Panc1 (cell line): ENCODE results near the gene KLHDC8A. TPM values are rescaled to one million over a fixed set of nuclear protein-coding genes. Genes with fewer than 3 reads are reported as not detected.

Source experiments
- ATAC-seq: fragments of 200-7000 bp; cut with Tn5 transposase; 2 replicates; pipeline ENCODE4 v1.9.1; 2020; ENCODE audit warnings: mild to moderate bottlenecking, moderate library complexity
- BruUV-seq: library from RNA; stranded (reverse); fragments of 400-500 nt; replicated peaks from 2 replicates; lab custom pipeline; 2021; lab: Mats Ljungman, UMichigan
- CTCF ChIA-PET: fragments of 300-600 bp; sonication (Branson Sonifier 250); formaldehyde crosslinking; loops from one replicate; lab custom pipeline; 2022; ENCODE audit warnings: antibody characterized with exemption; lab: Charles Lee
- POLR2A ChIA-PET: fragments of 300-600 bp; sonication (Branson Sonifier 250); formaldehyde crosslinking; loops from one replicate; lab custom pipeline; 2022; ENCODE audit warnings: antibody characterized with exemption; lab: Charles Lee
- DNase-seq: peaks from one replicate; pipeline ENCODE4 v3.0.0-alpha.2; 2010; ENCODE audit warnings: low read depth, low spot score
- H3K27ac ChIP-seq: 2 replicates; pipeline ENCODE4 v1.5.1; 2011; ENCODE audit warnings: mild to moderate bottlenecking, low read length, inconsistent platforms
- H3K27me3 ChIP-seq: fragments of 200-500 bp; sonication (Bioruptor generic); 2 replicates; pipeline ENCODE4 v1.6.0; 2014; ENCODE audit warnings: low read length, inconsistent platforms; ENCODE audit not compliant: control insufficient read depth, insufficient read depth
- H3K36me3 ChIP-seq: fragments of 200-500 bp; sonication (Bioruptor generic); 2 replicates; pipeline ENCODE4 v1.5.1; 2014; ENCODE audit warnings: inconsistent platforms, mild to moderate bottlenecking, low read length, moderate library complexity; ENCODE audit not compliant: control insufficient read depth, insufficient read depth
- H3K4me1 ChIP-seq: 2 replicates; pipeline ENCODE4 v1.5.1; 2011; ENCODE audit warnings: inconsistent platforms, mild to moderate bottlenecking, low read length, moderate library complexity; ENCODE audit not compliant: control insufficient read depth, insufficient read depth
- H3K4me3 ChIP-seq, 2 experiments: 2 replicates each; pipeline ENCODE4 v1.5.1; 2011 to 2012; ENCODE audit warnings: low read depth in 2 of 2, low read length in 2 of 2, mild to moderate bottlenecking in 2 of 2, inconsistent platforms in 1 of 2, moderate library complexity in 1 of 2
- H3K9me3 ChIP-seq: fragments of 200-500 bp; sonication (Bioruptor generic); 2 replicates; pipeline ENCODE4 v1.5.1; 2014; ENCODE audit warnings: low read depth, mild to moderate bottlenecking, inconsistent platforms, low read length, moderate library complexity; ENCODE audit not compliant: control insufficient read depth, insufficient read depth
- CTCF ChIP-seq: fragments of 450-650 bp; IDR thresholded peaks from 2 replicates; pipeline ENCODE4 v1.5.1; 2017; ENCODE audit warnings: mild to moderate bottlenecking
- POLR2AphosphoS5 ChIP-seq: IDR thresholded peaks from 2 replicates; pipeline ENCODE4 v1.6.1; 2012; ENCODE audit warnings: mild to moderate bottlenecking, low read depth, low read length, moderate library complexity
- SIN3A ChIP-seq: IDR thresholded peaks from 2 replicates; pipeline ENCODE4 v1.6.1; 2012; ENCODE audit warnings: low read depth, mild to moderate bottlenecking, low read length, moderate library complexity, borderline replicate concordance; ENCODE audit not compliant: insufficient read depth
- TCF7L2 ChIP-seq: IDR thresholded peaks from 2 replicates; pipeline ENCODE4 v1.6.1; 2011; ENCODE audit warnings: mild to moderate bottlenecking, low read depth, low read length, inconsistent platforms
- in situ Hi-C: cut with HindIII; loops from 2 replicates; pipeline ENCODE4 v1.10.0; 2016; ENCODE audit warnings: low sequenced_read_pairs, low pct_unique_long_range_greater_than_20kb
- intact Hi-C: fragments of 100-400 bp; cut with micrococcal nuclease; formaldehyde crosslinking; loops from one replicate; pipeline ENCODE4 v1.10.0; 2022; ENCODE audit not compliant: unreplicated experiment
- total RNA-seq: library from RNA; stranded (reverse); gene quantifications from one replicate; pipeline ENCODE4 v1.2.1, GENCODE V29; 2021; ENCODE audit not compliant: unreplicated experiment
- TF ChIP-seq, protein P1 (sequence below), 2 experiments: IDR thresholded peaks; 2 replicates each; pipeline ENCODE4 v1.6.1; 2011 to 2012; ENCODE audit warnings: low read depth in 2 of 2, control low read depth in 1 of 2, low read length in 1 of 2, mild to moderate bottlenecking in 1 of 2, moderate library complexity in 1 of 2; ENCODE audit not compliant: insufficient read depth in 1 of 2

Gene KLHDC8A
- total RNA-seq, 1 experiment from 2014 or later, result 0.31 TPM

DNA sequence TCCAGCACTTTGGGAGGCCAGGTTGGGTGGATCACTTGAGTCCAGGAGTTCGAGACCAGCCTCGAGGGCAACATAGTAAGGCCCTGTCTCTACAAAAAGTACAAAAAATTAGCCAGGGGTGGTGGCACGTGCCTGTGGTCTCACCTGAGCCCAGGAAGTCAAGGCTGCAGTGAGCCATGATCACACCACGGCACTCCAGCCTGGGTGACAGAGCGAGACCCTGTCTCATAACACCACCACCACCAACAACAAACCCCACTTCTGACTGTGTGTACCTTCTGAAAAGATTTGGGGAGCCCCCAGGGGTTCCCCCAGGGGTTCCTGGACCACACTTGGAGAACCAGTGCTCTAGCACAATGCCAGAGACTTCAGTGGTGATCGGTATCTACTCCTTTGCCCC is 65.1 kb downstream of the KLHDC8A start:
- ChIA-PET POLR2A (no interaction called here), CTCF (no interaction called here)
- BruUV-seq, result no TSS peak
- H3K27me3 ChIP-seq, result no peaks in the 10 kb centered on the region
- no peak for TF ChIP-seq POLR2AphosphoS5
- TF ChIP-seq, protein P1, sequence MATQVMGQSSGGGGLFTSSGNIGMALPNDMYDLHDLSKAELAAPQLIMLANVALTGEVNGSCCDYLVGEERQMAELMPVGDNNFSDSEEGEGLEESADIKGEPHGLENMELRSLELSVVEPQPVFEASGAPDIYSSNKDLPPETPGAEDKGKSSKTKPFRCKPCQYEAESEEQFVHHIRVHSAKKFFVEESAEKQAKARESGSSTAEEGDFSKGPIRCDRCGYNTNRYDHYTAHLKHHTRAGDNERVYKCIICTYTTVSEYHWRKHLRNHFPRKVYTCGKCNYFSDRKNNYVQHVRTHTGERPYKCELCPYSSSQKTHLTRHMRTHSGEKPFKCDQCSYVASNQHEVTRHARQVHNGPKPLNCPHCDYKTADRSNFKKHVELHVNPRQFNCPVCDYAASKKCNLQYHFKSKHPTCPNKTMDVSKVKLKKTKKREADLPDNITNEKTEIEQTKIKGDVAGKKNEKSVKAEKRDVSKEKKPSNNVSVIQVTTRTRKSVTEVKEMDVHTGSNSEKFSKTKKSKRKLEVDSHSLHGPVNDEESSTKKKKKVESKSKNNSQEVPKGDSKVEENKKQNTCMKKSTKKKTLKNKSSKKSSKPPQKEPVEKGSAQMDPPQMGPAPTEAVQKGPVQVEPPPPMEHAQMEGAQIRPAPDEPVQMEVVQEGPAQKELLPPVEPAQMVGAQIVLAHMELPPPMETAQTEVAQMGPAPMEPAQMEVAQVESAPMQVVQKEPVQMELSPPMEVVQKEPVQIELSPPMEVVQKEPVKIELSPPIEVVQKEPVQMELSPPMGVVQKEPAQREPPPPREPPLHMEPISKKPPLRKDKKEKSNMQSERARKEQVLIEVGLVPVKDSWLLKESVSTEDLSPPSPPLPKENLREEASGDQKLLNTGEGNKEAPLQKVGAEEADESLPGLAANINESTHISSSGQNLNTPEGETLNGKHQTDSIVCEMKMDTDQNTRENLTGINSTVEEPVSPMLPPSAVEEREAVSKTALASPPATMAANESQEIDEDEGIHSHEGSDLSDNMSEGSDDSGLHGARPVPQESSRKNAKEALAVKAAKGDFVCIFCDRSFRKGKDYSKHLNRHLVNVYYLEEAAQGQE (IDR thresholded peaks at IDR 0.05; ENCODE audit: insufficient read depth in 1 of 2, low read depth in 2 of 2, low read length in 1 of 2), result no peak
- TF ChIP-seq CTCF, result no peak
- no peak for TF ChIP-seq TCF7L2
- TF ChIP-seq SIN3A, result no peak
- peaks cover 41% of the 10 kb centered on the region for H3K4me1 ChIP-seq
- no peaks in the 10 kb centered on the region for H3K36me3 ChIP-seq
- intact Hi-C loops, result no loop called here
- H3K4me3 ChIP-seq, result no peak overlapping the region
- in situ Hi-C loops, result no loop called here
- DNase-seq (no peak), ATAC-seq (no peak)
- H3K9me3 ChIP-seq, result no peaks in the 10 kb centered on the region
- H3K27ac ChIP-seq, result peak overlapping the region; percentile 49

DNA sequence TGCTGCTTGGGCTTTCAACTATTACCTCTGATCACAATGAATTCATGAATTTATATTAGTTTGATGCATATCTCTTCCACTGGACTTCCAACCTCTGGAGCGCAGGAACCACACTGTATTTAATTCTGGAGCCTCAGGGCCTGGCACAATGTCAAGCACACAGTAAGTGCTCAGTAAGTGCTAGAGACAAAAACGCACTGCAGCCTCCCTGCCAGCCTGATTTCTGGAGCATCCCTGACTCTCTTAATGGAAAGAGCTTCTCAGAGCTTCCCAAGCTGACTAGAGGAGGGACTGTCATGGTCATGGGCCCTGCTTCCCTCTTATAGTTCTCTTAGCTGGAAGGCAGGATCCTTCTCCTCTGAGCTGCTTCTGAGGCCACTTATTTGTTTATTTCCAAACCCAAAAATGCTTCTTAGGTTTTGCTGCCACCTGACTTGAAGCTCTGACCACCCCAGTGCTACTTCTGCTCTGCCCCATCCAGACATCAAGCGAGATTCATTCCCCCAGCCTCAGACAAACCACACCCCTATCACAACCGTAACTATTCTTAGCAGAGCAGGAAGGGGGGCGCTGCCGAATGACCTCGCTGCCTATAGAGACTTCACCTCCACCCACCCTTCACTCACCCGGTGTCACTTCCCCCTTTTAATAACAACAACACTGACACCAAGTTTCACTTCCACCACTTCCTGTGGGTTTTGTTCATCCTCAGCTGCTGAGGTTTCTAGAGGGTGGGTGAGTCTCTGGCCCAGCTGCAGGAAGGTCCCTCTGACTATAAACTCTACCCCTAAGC is 68.8 kb downstream of the KLHDC8A start:
- BruUV-seq, result no TSS peak
- H3K9me3 ChIP-seq, result no peaks in the 10 kb centered on the region
- CTCF ChIA-PET, result interaction anchor here (0.5 to 1.5 kb wide), 4 partner anchors 14 to 1139 kb away, joined by 4 to 6 read pairs (median 4); no protein-coding TSS in a partner anchor
- DNase-seq (no peak), ATAC-seq (no peak)
- H3K27ac ChIP-seq, result peak overlapping the region; percentile 53
- in situ Hi-C loops (no loop called here), intact Hi-C loops (no loop called here)
- peaks cover 27% of the 10 kb centered on the region for H3K4me1 ChIP-seq
- no peaks in the 10 kb centered on the region for H3K36me3 ChIP-seq
- no peak for TF ChIP-seq SIN3A
- TF ChIP-seq, protein P1 (IDR thresholded peaks at IDR 0.05; ENCODE audit: insufficient read depth in 1 of 2, low read depth in 2 of 2, low read length in 1 of 2), result no peak
- TF ChIP-seq POLR2AphosphoS5, result no peak
- TF ChIP-seq TCF7L2, result no peak
- no peak for TF ChIP-seq CTCF
- no peak overlapping the region for H3K4me3 ChIP-seq
- POLR2A ChIA-PET, result no interaction called here
- no peaks in the 10 kb centered on the region for H3K27me3 ChIP-seq
